GM19193 (cell line): ENCODE data around the gene BICD1.

ENCODE experiments used
- POLR2A ChIP-seq: IDR thresholded peaks from 4 replicates; pipeline ENCODE4 v1.6.1; 2011; ENCODE audit not compliant: insufficient read depth, insufficient read length; ENCODE audit errors: extremely low read depth

BICD1 gene

GRCh38 chr12:32390572-32391219, 284.0 kb downstream of the BICD1 start:
- no peak for TF ChIP-seq POLR2A

- no peak for TF ChIP-seq POLR2A
Measured at GRCh38 chr12:32395026-32395425, 288.4 kb downstream of the BICD1 start.

- TF ChIP-seq POLR2A: no peak
Measured at GRCh38 chr12:32397696-32398095, 291.0 kb downstream of the BICD1 start.

- no peak for TF ChIP-seq POLR2A
Measured at GRCh38 chr12:32398181-32398580, 291.5 kb downstream of the BICD1 start.

- no peak for TF ChIP-seq POLR2A
Measured at GRCh38 chr12:32398816-32399369, 292.2 kb downstream of the BICD1 start.

GRCh38 chr12:32399370-32400113, 292.9 kb downstream of the BICD1 start, which contains the start of gene FGD4:
FGD4 (plus strand) TSS chr12:32399558.
- TF ChIP-seq POLR2A: no peak

- no peak for TF ChIP-seq POLR2A
Measured at GRCh38 chr12:32400114-32400672, 293.5 kb downstream of the BICD1 start.

- TF ChIP-seq POLR2A: no peak
Measured at GRCh38 chr12:32400866-32401265, 294.2 kb downstream of the BICD1 start.

GRCh38 chr12:32402170-32402569, 295.5 kb downstream of the BICD1 start:
- no peak for TF ChIP-seq POLR2A

- TF ChIP-seq POLR2A: no peak
Measured at GRCh38 chr12:32402946-32403345, 296.3 kb downstream of the BICD1 start.

- TF ChIP-seq POLR2A: no peak
Measured at GRCh38 chr12:32407795-32408194, 301.1 kb downstream of the BICD1 start.

- no peak for TF ChIP-seq POLR2A
Measured at GRCh38 chr12:32413412-32413811, 306.8 kb downstream of the BICD1 start.

GRCh38 chr12:32418221-32418620, 311.6 kb downstream of the BICD1 start:
- TF ChIP-seq POLR2A: no peak

- TF ChIP-seq POLR2A: no peak
Measured at GRCh38 chr12:32418903-32419519, 312.4 kb downstream of the BICD1 start.

- no peak for TF ChIP-seq POLR2A
Measured at GRCh38 chr12:32419520-32419960, 312.9 kb downstream of the BICD1 start.
